Transverse colon (tissue), 4 donors: ENCODE measurements around the gene NCKIPSD. TPM values are rescaled to one million over a fixed set of nuclear protein-coding genes. Genes with fewer than 3 reads are reported as not detected.
A peak's percentile ranks its signal among the peaks of the same experiment; 100 is the strongest.

Experiments
- DNase-seq: peaks from one replicate; pipeline ENCODE4 v3.0.0-alpha.2; 2019
- H3K27ac ChIP-seq, 4 donors: fragments of 200-600 bp; sonication (generic); 2 replicates each; pipeline ENCODE4 v1.5.1; 2016 to 2018; ENCODE audit warnings: inconsistent platforms in 4 of 4
- H3K27me3 ChIP-seq: fragments of 200-600 bp; sonication (generic); 2 replicates; pipeline ENCODE4 v1.5.1; 2017; ENCODE audit warnings: inconsistent platforms
- H3K36me3 ChIP-seq, 4 donors: fragments of 200-600 bp; sonication (generic); 2 replicates each; pipeline ENCODE4 v1.5.1; 2017 to 2019; ENCODE audit warnings: inconsistent platforms in 4 of 4
- H3K4me1 ChIP-seq, 4 donors: fragments of 200-600 bp; sonication (generic); 2 replicates each; pipeline ENCODE4 v1.5.1; 2017 to 2020; ENCODE audit warnings: inconsistent platforms in 4 of 4
- H3K4me3 ChIP-seq, 4 donors: fragments of 200-600 bp; sonication (generic); 1 replicate in 1 of 4; 2 replicates in 3 of 4; pipeline versions ENCODE4 v1.5.1 to v1.6.1; 2017 to 2019; ENCODE audit warnings: inconsistent platforms in 4 of 4
- H3K9me3 ChIP-seq, 2 donors: fragments of 200-600 bp; sonication (generic); 2 replicates each; pipeline ENCODE4 v1.5.1; 2017 to 2019; ENCODE audit warnings: inconsistent platforms in 2 of 2
- CTCF ChIP-seq, 5 experiments: fragments of 200-600 bp in 3 of 5; fragments of 450-650 bp in 2 of 5; sonication (generic) in 3 of 5; IDR thresholded peaks; 1 replicate in 2 of 5; 2 replicates in 3 of 5; pipeline ENCODE4 v1.5.1; 2016 to 2017; ENCODE audit warnings: antibody characterized with exemption in 5 of 5, inconsistent platforms in 3 of 5, mild to moderate bottlenecking in 2 of 5, moderate library complexity in 1 of 5
- EP300 ChIP-seq: sonication (generic); formaldehyde crosslinking; IDR thresholded peaks from one replicate; pipeline ENCODE4 v1.6.1; 2017; ENCODE audit warnings: antibody characterized with exemption, low read depth
- POLR2A ChIP-seq: fragments of 450-650 bp; IDR thresholded peaks from one replicate; pipeline ENCODE4 v1.6.1; 2016; ENCODE audit warnings: antibody characterized with exemption, mild to moderate bottlenecking, moderate library complexity
- POLR2AphosphoS5 ChIP-seq, 3 donors: sonication (generic); formaldehyde crosslinking; IDR thresholded peaks; one replicate each; pipeline ENCODE4 v1.6.1; 2016; ENCODE audit warnings: antibody characterized with exemption in 3 of 3
- WGBS, 2 donors: methylation state at CpG; one replicate each; pipeline ENCODE4 v1.1.5; 2018; ENCODE audit warnings: low coverage in 1 of 2; 5-methylcytosine and 5-hydroxymethylcytosine counted together
- in situ Hi-C, 4 donors: fragments of 200-750 bp; cut with MboI; loops; one replicate each; pipeline versions ENCODE4 v1.15.0 to v1.15.1; 2017; ENCODE audit warnings: low sequenced_read_pairs in 3 of 4, low pct_ligation_motif_present in 1 of 4, low pct_unique_long_range_greater_than_20kb in 1 of 4
- intact Hi-C: fragments of 100-400 bp; cut with DNase I; formaldehyde crosslinking; loops from one replicate; pipeline ENCODE4 v1.15.1; 2023; ENCODE audit warnings: low total_unique reads
- total RNA-seq, 4 donors: library from RNA; depleted of rRNA; stranded (reverse); fragments of >200 nt; gene quantifications; one replicate each; pipeline ENCODE4 v1.1.0, GENCODE V29; 2016

Gene NCKIPSD
- total RNA-seq, 4 donors from 2014 or later, result 42.3 to 74.6 (median 49.2) TPM

- peaks cover 0 to 21% (median 13%) of the 10 kb centered on the region in 4 donors for H3K4me1 ChIP-seq
- peak overlapping the region in 2 of 4 donors; percentile 51 to 64 for H3K4me3 ChIP-seq
- 89% methylated on average over 45 of the region's 45 CpGs; no CpG with 5 or more reads in 1 of the 2 donors for WGBS, 2 donors
- no peaks in the 10 kb centered on the region for H3K36me3 ChIP-seq
- DNase-seq, result no peak
- in situ Hi-C loops, result no loop called here
- no peaks in the 10 kb centered on the region for H3K9me3 ChIP-seq
- no peak for TF ChIP-seq CTCF (IDR thresholded peaks at IDR 0.05)
- no peak for TF ChIP-seq EP300
- TF ChIP-seq POLR2A, result no peak
- no peak for TF ChIP-seq POLR2AphosphoS5 (IDR thresholded peaks at IDR 0.05)
- peaks cover 5% of the 10 kb centered on the region for H3K27me3 ChIP-seq
- H3K27ac ChIP-seq, result peak overlapping the region; percentile 66 to 77 (median 68)
- intact Hi-C loops, result no loop called here
Measured at GRCh38 chr3:48656841-48657281, 28.9 kb downstream of the NCKIPSD start.

- peak; percentile 79 for DNase-seq
- 0 to 19% methylated on average over 1 to 90 of the region's 94 CpGs for WGBS, 2 donors
- Histone ChIP-seq H3K27ac (peak overlapping the region; percentile 66 to 77 (median 68)), H3K36me3 (no peaks in the 10 kb centered on the region), H3K4me1 (peaks cover 0 to 16% (median 9%) of the 10 kb centered on the region in 4 donors), H3K4me3 (peak overlapping the region; percentile 32 to 71 (median 58)), H3K9me3 (no peaks in the 10 kb centered on the region), H3K27me3 (peaks cover 2% of the 10 kb centered on the region)
- TF ChIP-seq CTCF (IDR thresholded peaks at IDR 0.05) (peak; percentile 18 to 85 (median 64)), EP300 (no peak), POLR2AphosphoS5 (IDR thresholded peaks at IDR 0.05) (no peak), POLR2A (no peak)
- intact Hi-C loops (no loop called here), in situ Hi-C loops (no loop called here)
Measured at GRCh38 chr3:48656061-48656840, 29.5 kb downstream of the NCKIPSD start.

DNA sequence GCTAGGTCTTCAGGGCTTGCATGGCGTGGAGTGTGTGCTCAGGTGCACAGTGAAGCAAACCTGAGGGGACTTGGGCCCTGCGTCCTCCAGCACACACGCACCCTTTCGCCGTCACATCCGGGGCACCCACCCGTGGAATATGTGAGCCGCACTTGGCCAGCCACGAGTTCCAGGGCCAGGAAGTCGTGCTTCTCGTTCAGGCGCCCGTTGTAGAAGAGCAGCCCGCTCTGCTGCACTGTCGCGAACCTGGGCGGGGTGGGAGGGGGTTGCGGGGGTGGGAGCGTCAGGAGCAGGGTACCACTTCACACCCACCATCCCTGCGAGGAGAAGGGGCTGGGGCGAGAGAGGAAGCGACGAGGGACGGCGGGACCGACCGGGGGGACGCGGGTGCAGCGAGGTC, 30.1 kb downstream of the NCKIPSD start:
- Histone ChIP-seq H3K27ac (peak overlapping the region; percentile 66 to 77 (median 68)), H3K4me1 (peaks cover 0 to 14% (median 6%) of the 10 kb centered on the region in 4 donors), H3K4me3 (peak overlapping the region; percentile 32 to 71 (median 58)), H3K36me3 (no peaks in the 10 kb centered on the region), H3K9me3 (no peaks in the 10 kb centered on the region), H3K27me3 (no peaks in the 10 kb centered on the region)
- intact Hi-C loops (no loop called here), in situ Hi-C loops (no loop called here)
- no peak for TF ChIP-seq EP300
- TF ChIP-seq CTCF (IDR thresholded peaks at IDR 0.05), result no peak
- TF ChIP-seq POLR2AphosphoS5 (IDR thresholded peaks at IDR 0.05), result no peak
- no peak for TF ChIP-seq POLR2A
- DNase-seq, result no peak
- 40 to 51% methylated on average over 3 to 29 of the region's 30 CpGs for WGBS, 2 donors

DNA sequence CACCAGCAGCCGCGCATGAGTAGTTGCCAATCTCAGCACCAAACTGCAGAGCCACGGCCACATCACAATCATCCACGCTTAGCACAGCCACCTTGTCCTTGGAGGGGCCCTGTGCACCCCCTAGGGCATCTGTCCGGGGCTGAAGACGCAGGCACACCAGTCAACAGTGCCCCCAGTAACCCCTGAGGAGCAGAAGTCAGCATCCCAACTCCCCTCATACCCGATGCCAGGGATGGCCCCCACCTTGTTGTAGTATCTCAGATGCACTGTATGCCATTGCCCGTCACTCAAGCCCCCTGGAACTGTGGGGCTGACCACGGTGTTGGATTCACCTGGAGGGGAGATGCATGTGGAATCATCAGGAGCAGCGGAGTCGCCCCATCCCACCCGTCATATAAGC, 30.7 kb downstream of the NCKIPSD start:
- peaks cover 0 to 14% (median 6%) of the 10 kb centered on the region in 4 donors for H3K4me1 ChIP-seq
- TF ChIP-seq POLR2AphosphoS5 (IDR thresholded peaks at IDR 0.05), result no peak
- no peak for TF ChIP-seq CTCF (IDR thresholded peaks at IDR 0.05)
- no peak for TF ChIP-seq EP300
- no peak for TF ChIP-seq POLR2A
- no peak overlapping the region for H3K4me3 ChIP-seq
- no peak for DNase-seq
- no peaks in the 10 kb centered on the region for H3K36me3 ChIP-seq
- no peaks in the 10 kb centered on the region for H3K9me3 ChIP-seq
- in situ Hi-C loops (no loop called here), intact Hi-C loops (no loop called here)
- H3K27me3 ChIP-seq, result no peaks in the 10 kb centered on the region
- no peak overlapping the region for H3K27ac ChIP-seq
- WGBS, 2 donors, result 94% methylated on average over 12 of the region's 12 CpGs; no CpG with 5 or more reads in 1 of the 2 donors
